Parathyroid adenoma (tissue), 2 donors: ENCODE results near the gene SLC12A9.
A peak's percentile ranks its signal among the peaks of the same experiment; 100 is the strongest.

Source experiments
- H2AFZ ChIP-seq: fragments of 300-600 bp; sonication (generic); one replicate; pipeline ENCODE4 v1.7.0; 2017; ENCODE audit warnings: antibody characterized with exemption, mild to moderate bottlenecking
- H3K27ac ChIP-seq: fragments of 300-600 bp; sonication (generic); one replicate; pipeline ENCODE4 v1.7.0; 2017
- H3K27me3 ChIP-seq: fragments of 300-600 bp; sonication (generic); one replicate; pipeline ENCODE4 v1.7.0; 2017; ENCODE audit warnings: low read length; ENCODE audit not compliant: control insufficient read depth, insufficient read depth
- H3K36me3 ChIP-seq: fragments of 300-600 bp; sonication (generic); one replicate; pipeline ENCODE4 v1.7.0; 2017; ENCODE audit warnings: low read length; ENCODE audit not compliant: control insufficient read depth, insufficient read depth
- H3K4me1 ChIP-seq: fragments of 300-600 bp; sonication (generic); one replicate; pipeline ENCODE4 v1.7.0; 2017; ENCODE audit warnings: control low read depth
- H3K4me2 ChIP-seq: fragments of 300-600 bp; sonication (generic); one replicate; pipeline ENCODE4 v1.7.0; 2017; ENCODE audit warnings: low read length
- H3K4me3 ChIP-seq: fragments of 300-600 bp; sonication (generic); one replicate; pipeline ENCODE4 v1.7.0; 2017; ENCODE audit warnings: low read depth, low read length
- H3K79me2 ChIP-seq: fragments of 300-600 bp; sonication (generic); one replicate; pipeline ENCODE4 v1.7.0; 2017; ENCODE audit warnings: control low read depth
- H3K9ac ChIP-seq: fragments of 300-600 bp; sonication (generic); one replicate; pipeline ENCODE4 v1.7.0; 2017; ENCODE audit warnings: mild to moderate bottlenecking
- H3K9me3 ChIP-seq: fragments of 300-600 bp; sonication (generic); one replicate; pipeline ENCODE4 v1.7.0; 2017; ENCODE audit warnings: low read length; ENCODE audit not compliant: control insufficient read depth
- TF ChIP-seq, protein P1 (sequence below): fragments of 300-600 bp; sonication (generic); IDR thresholded peaks from one replicate; pipeline ENCODE4 v1.7.0; 2017; ENCODE audit warnings: antibody characterized with exemption, mild to moderate bottlenecking
- donor health status: primary hyperparathyroidism.

Gene SLC12A9

GRCh38 chr7:100911484-100911883 lies 59.0 kb downstream of the SLC12A9 start:
- H3K36me3 ChIP-seq: no peaks in the 10 kb centered on the region
- H3K79me2 ChIP-seq: no peaks in the 10 kb centered on the region
- no peaks in the 10 kb centered on the region for H3K4me1 ChIP-seq
- no peak overlapping the region for H3K9ac ChIP-seq
- H3K27ac ChIP-seq: no peak overlapping the region
- no peaks in the 10 kb centered on the region for H3K27me3 ChIP-seq
- TF ChIP-seq, protein P1, sequence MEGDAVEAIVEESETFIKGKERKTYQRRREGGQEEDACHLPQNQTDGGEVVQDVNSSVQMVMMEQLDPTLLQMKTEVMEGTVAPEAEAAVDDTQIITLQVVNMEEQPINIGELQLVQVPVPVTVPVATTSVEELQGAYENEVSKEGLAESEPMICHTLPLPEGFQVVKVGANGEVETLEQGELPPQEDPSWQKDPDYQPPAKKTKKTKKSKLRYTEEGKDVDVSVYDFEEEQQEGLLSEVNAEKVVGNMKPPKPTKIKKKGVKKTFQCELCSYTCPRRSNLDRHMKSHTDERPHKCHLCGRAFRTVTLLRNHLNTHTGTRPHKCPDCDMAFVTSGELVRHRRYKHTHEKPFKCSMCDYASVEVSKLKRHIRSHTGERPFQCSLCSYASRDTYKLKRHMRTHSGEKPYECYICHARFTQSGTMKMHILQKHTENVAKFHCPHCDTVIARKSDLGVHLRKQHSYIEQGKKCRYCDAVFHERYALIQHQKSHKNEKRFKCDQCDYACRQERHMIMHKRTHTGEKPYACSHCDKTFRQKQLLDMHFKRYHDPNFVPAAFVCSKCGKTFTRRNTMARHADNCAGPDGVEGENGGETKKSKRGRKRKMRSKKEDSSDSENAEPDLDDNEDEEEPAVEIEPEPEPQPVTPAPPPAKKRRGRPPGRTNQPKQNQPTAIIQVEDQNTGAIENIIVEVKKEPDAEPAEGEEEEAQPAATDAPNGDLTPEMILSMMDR: no peak
- H3K4me2 ChIP-seq: no peak overlapping the region
- no peak overlapping the region for H3K4me3 ChIP-seq
- no peak overlapping the region for H2AFZ ChIP-seq
- H3K9me3 ChIP-seq: no peaks in the 10 kb centered on the region

DNA sequence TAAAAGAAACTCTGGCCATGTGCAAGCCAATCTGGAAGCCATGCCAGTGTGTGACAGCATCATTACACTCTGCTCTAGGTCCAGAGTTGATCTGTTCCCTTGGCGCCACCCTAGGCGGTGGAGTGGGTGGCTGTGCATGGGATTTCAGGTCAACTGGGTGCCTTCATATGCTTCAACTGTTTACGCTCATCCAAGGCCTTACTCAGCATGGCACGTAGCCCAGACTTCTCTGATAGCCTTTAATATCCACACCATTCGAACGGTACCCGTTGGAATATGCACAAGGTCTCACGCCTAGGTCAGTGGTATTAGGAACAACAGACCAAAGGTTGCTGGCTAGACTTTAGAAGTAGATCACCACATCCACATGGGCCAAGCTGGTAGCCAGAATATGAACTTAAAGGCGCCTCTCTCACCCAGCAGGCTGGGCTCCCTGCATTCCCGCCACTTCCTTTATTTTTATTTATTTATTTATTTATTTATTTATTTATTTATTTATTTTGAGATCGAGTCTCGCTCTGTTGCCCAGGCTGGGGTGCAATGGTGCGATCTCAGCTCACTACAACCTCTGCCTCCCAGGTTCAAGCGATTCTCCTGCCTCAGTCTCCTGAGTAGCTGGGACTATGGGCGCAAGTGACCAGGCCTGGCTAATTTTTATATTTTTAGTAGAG lies 61.8 kb downstream of the SLC12A9 start:
- TF ChIP-seq, protein P1: no peak
- Histone ChIP-seq H3K27me3 (no peaks in the 10 kb centered on the region), H3K4me3 (no peak overlapping the region), H3K9me3 (no peaks in the 10 kb centered on the region), H3K79me2 (no peaks in the 10 kb centered on the region), H2AFZ (no peak overlapping the region), H3K36me3 (no peaks in the 10 kb centered on the region), H3K4me1 (no peaks in the 10 kb centered on the region), H3K9ac (no peak overlapping the region), H3K27ac (no peak overlapping the region), H3K4me2 (peak overlapping the region; percentile 35)

DNA sequence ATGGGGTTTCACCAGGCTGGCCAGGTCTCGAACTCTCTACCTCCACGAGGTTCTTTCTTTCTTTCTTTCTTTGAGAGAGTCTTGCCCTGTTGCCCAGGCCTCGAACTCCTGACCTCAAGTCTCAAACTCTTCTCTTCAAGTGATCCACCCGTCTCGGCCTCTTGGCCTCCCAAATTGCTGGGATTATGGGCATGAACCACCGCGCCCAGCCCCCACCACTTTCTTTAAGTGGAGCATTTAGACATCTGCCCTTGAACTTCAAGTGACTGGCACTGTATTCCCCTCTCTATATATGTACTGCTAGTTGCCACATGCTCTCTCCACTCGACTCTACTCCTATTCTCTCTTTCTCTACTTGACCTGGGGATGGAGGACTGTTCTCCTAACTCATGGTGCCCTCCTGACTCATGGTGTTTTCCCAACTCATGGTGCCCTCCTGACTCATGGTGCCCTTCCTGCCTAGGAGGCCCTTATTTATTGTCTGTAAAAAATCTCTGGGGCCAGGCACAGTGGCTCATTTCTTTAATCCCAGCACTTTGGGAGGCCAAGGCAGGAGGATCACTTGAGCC lies 62.5 kb downstream of the SLC12A9 start:
- H2AFZ ChIP-seq: no peak overlapping the region
- H3K27ac ChIP-seq: no peak overlapping the region
- no peaks in the 10 kb centered on the region for H3K27me3 ChIP-seq
- no peaks in the 10 kb centered on the region for H3K9me3 ChIP-seq
- H3K4me3 ChIP-seq: no peak overlapping the region
- no peaks in the 10 kb centered on the region for H3K36me3 ChIP-seq
- no peak overlapping the region for H3K9ac ChIP-seq
- TF ChIP-seq, protein P1: no peak
- H3K4me2 ChIP-seq: no peak overlapping the region
- no peaks in the 10 kb centered on the region for H3K79me2 ChIP-seq
- H3K4me1 ChIP-seq: no peaks in the 10 kb centered on the region
